Panc1 (cell line): ENCODE measurements around the gene SYTL4.

Experiments
- POLR2AphosphoS5 ChIP-seq: IDR thresholded peaks from 2 replicates; pipeline ENCODE4 v1.6.1; 2012; ENCODE audit warnings: mild to moderate bottlenecking, low read depth, low read length, moderate library complexity
- REST ChIP-seq, 2 experiments: IDR thresholded peaks; 2 replicates each; pipeline ENCODE4 v1.6.1; 2011 to 2012; ENCODE audit warnings: low read depth in 2 of 2, control low read depth in 1 of 2, low read length in 1 of 2, mild to moderate bottlenecking in 1 of 2, moderate library complexity in 1 of 2; ENCODE audit not compliant: insufficient read depth in 1 of 2
- SIN3A ChIP-seq: IDR thresholded peaks from 2 replicates; pipeline ENCODE4 v1.6.1; 2012; ENCODE audit warnings: low read depth, mild to moderate bottlenecking, low read length, moderate library complexity, borderline replicate concordance; ENCODE audit not compliant: insufficient read depth
- TCF7L2 ChIP-seq: IDR thresholded peaks from 2 replicates; pipeline ENCODE4 v1.6.1; 2011; ENCODE audit warnings: mild to moderate bottlenecking, low read depth, low read length, inconsistent platforms
- TF ChIP-seq, protein P1 (sequence below): fragments of 450-650 bp; IDR thresholded peaks from 2 replicates; pipeline ENCODE4 v1.5.1; 2017; ENCODE audit warnings: mild to moderate bottlenecking

DNA sequence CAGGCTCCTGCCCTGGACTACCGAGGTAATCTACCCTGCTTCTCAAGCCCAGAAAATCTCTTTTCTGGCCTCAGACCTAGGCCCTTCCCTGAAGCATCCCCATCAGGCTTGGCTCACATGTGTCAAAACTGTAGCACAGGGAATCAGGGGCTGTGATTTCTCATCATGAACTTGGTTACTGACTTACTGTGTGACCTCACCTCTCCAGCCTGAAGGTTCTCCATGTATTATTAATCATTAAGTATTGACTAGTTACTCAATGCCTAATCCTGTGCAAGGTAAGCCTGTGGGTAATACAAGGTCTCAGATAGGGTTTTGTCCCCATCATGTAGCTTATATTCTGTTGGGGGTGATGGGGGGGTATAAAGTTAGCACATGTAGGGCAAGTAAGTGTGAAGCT, 81.1 kb downstream of the SYTL4 start:
- TF ChIP-seq, protein P1, sequence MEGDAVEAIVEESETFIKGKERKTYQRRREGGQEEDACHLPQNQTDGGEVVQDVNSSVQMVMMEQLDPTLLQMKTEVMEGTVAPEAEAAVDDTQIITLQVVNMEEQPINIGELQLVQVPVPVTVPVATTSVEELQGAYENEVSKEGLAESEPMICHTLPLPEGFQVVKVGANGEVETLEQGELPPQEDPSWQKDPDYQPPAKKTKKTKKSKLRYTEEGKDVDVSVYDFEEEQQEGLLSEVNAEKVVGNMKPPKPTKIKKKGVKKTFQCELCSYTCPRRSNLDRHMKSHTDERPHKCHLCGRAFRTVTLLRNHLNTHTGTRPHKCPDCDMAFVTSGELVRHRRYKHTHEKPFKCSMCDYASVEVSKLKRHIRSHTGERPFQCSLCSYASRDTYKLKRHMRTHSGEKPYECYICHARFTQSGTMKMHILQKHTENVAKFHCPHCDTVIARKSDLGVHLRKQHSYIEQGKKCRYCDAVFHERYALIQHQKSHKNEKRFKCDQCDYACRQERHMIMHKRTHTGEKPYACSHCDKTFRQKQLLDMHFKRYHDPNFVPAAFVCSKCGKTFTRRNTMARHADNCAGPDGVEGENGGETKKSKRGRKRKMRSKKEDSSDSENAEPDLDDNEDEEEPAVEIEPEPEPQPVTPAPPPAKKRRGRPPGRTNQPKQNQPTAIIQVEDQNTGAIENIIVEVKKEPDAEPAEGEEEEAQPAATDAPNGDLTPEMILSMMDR, result no peak
- TF ChIP-seq REST (IDR thresholded peaks at IDR 0.05; ENCODE audit: insufficient read depth in 1 of 2, low read depth in 2 of 2, low read length in 1 of 2) (no peak), TCF7L2 (no peak), POLR2AphosphoS5 (no peak), SIN3A (no peak)
